Measurements from ENCODE around the gene TEKT5. TPM values are rescaled to one million over a fixed set of nuclear protein-coding genes. Genes with fewer than 3 reads are reported as not detected.

The TEKT5 gene
- total RNA-seq, 1 experiment from 2014 or later: not detected

- CTCF ChIA-PET: no interaction called here
Observed at GRCh38 chr16:10708969-10709368, 14.2 kb upstream of the TEKT5 start.

DNA sequence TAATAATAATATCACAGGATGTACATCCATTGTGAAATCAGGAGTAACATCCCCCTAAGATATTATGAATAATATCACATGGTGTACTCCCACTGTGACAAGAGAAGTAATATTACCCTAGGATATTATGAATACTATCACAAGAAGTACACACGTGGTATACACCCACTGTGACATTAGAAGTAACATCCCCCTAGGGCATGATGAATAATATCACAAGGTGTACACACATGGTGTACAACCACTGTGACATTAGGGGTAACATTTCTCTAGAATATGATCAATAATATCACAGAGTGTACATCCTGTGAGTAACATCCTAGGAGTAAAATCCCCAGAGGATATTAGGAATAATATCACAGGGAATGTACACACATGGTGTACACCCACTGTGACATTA lies 5.0 kb upstream of the TEKT5 start:
- TF ChIP-seq SIN3A (IDR thresholded peaks at IDR 0.05; ENCODE audit: borderline replicate concordance, insufficient read depth, low read depth, low read length) (no peak), TCF7L2 (IDR thresholded peaks at IDR 0.05; ENCODE audit: low read depth, low read length) (no peak)
- TF ChIP-seq, protein P1, sequence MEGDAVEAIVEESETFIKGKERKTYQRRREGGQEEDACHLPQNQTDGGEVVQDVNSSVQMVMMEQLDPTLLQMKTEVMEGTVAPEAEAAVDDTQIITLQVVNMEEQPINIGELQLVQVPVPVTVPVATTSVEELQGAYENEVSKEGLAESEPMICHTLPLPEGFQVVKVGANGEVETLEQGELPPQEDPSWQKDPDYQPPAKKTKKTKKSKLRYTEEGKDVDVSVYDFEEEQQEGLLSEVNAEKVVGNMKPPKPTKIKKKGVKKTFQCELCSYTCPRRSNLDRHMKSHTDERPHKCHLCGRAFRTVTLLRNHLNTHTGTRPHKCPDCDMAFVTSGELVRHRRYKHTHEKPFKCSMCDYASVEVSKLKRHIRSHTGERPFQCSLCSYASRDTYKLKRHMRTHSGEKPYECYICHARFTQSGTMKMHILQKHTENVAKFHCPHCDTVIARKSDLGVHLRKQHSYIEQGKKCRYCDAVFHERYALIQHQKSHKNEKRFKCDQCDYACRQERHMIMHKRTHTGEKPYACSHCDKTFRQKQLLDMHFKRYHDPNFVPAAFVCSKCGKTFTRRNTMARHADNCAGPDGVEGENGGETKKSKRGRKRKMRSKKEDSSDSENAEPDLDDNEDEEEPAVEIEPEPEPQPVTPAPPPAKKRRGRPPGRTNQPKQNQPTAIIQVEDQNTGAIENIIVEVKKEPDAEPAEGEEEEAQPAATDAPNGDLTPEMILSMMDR (IDR thresholded peaks at IDR 0.05): no peak
- H3K4me1 ChIP-seq (ENCODE audit: control insufficient read depth, insufficient read depth, low read length): no peaks in the 10 kb centered on the region
- BruUV-seq (replicated peaks): no TSS peak
- ChIA-PET POLR2A (no interaction called here), CTCF (no interaction called here)
- H3K4me3 ChIP-seq (ENCODE audit: low read depth in 2 of 2, low read length in 2 of 2): no peak overlapping the region
- in situ Hi-C loops (cut with HindIII; ENCODE audit: low pct_unique_long_range_greater_than_20kb, low sequenced_read_pairs) (no loop called here), intact Hi-C loops (cut with micrococcal nuclease; ENCODE audit: unreplicated experiment) (no loop called here)
- no peaks in the 10 kb centered on the region; the same call in 1 of the 2 replicates for H3K27me3 ChIP-seq (ENCODE audit: control insufficient read depth, insufficient read depth, low read length)
- ATAC-seq: no peak
- no peaks in the 10 kb centered on the region for H3K9me3 ChIP-seq (ENCODE audit: control insufficient read depth, insufficient read depth, low read depth, low read length)
- no peaks in the 10 kb centered on the region for H3K36me3 ChIP-seq (ENCODE audit: control insufficient read depth, insufficient read depth, low read length)
- H3K27ac ChIP-seq (ENCODE audit: low read length): no peak overlapping the region
- no peak for DNase-seq (ENCODE audit: low read depth, low spot score)

More at GRCh38 chr16:10708969-10709368, 14.2 kb upstream of the TEKT5 start:
- TF ChIP-seq, protein P1 (IDR thresholded peaks at IDR 0.05): no peak
- no peak for TF ChIP-seq POLR2AphosphoS5 (IDR thresholded peaks at IDR 0.05; ENCODE audit: low read depth, low read length)
- TF ChIP-seq REST (IDR thresholded peaks at IDR 0.05; ENCODE audit: insufficient read depth in 1 of 2, low read depth in 2 of 2, low read length in 1 of 2): no peak
- TF ChIP-seq TCF7L2 (IDR thresholded peaks at IDR 0.05; ENCODE audit: low read depth, low read length): no peak
- no peak for TF ChIP-seq SIN3A (IDR thresholded peaks at IDR 0.05; ENCODE audit: borderline replicate concordance, insufficient read depth, low read depth, low read length)
- Histone ChIP-seq H3K27ac (ENCODE audit: low read length) (no peak overlapping the region), H3K27me3 (ENCODE audit: control insufficient read depth, insufficient read depth, low read length) (peaks cover 18% of the 10 kb centered on the region), H3K36me3 (ENCODE audit: control insufficient read depth, insufficient read depth, low read length) (no peaks in the 10 kb centered on the region), H3K4me1 (ENCODE audit: control insufficient read depth, insufficient read depth, low read length) (no peaks in the 10 kb centered on the region), H3K9me3 (ENCODE audit: control insufficient read depth, insufficient read depth, low read depth, low read length) (no peaks in the 10 kb centered on the region), H3K4me3 (ENCODE audit: low read depth in 2 of 2, low read length in 2 of 2) (no peak overlapping the region)
- POLR2A ChIA-PET: no interaction called here
- in situ Hi-C loops (cut with HindIII; ENCODE audit: low pct_unique_long_range_greater_than_20kb, low sequenced_read_pairs) (no loop called here), intact Hi-C loops (cut with micrococcal nuclease; ENCODE audit: unreplicated experiment) (no loop called here)
- ATAC-seq (no peak), DNase-seq (ENCODE audit: low read depth, low spot score) (no peak)
- no TSS peak for BruUV-seq (replicated peaks)
